Mononuclear cell (primary cell): ENCODE results near the gene CD200. TPM values are rescaled to one million over a fixed set of nuclear protein-coding genes. Genes with fewer than 3 reads are reported as not detected.

ENCODE experiments used
- H3K27me3 ChIP-seq: 2 replicates; pipeline ENCODE4 v1.6.0; 2011; ENCODE audit warnings: low read length, control low read depth; ENCODE audit not compliant: insufficient read depth
- H3K4me1 ChIP-seq: 2 replicates; pipeline ENCODE4 v1.5.1; 2011; ENCODE audit warnings: mild to moderate bottlenecking, low read length, control low read depth; ENCODE audit not compliant: insufficient read depth
- H3K4me3 ChIP-seq: 2 replicates; pipeline ENCODE4 v1.5.1; 2011; ENCODE audit warnings: mild to moderate bottlenecking, low read length, moderate library complexity
- H3K9me3 ChIP-seq: 2 replicates; pipeline ENCODE4 v1.5.1; 2011; ENCODE audit warnings: low read depth, mild to moderate bottlenecking, control low read depth, low read length
- total RNA-seq: library from RNA; depleted of rRNA; stranded (reverse); fragments of >200 nt; gene quantifications from one replicate; pipeline ENCODE4 v1.2.3, GENCODE V29; 2012

Gene CD200
- total RNA-seq, result 6.9 TPM

- H3K27me3 ChIP-seq, result no peaks in the 10 kb centered on the region
- H3K9me3 ChIP-seq, result no peaks in the 10 kb centered on the region
- peaks cover 23% of the 10 kb centered on the region for H3K4me1 ChIP-seq
- H3K4me3 ChIP-seq, result peak within 1 kb of the TSS; percentile 56
Observed at GRCh38 chr3:112333002-112333380, at the start of gene CD200. Gene CD200, plus strand, starts transcription at chr3:112333156. Its CDS starts 57 bp downstream, at chr3:112333213.

DNA sequence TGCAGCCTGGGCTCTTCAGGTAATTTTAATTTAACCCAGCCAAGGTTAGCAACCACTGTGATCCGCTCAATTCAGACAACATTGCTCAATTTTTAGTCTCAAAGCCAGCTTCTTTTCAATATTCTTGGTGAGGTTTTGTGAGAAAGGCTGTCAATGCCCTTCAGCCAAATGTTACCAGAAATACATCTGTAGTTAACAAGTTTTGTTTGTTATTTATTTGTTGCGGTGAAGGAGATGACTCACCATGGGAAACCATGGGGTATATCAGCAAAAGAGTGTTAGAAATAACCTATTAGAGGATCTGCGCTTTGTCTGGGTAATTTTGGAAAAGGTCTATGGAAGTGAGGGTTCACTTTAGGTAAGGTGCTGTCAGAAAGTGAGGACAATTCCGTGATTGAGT is 43.9 kb upstream of the CD200 start:
- H3K9me3 ChIP-seq, result no peaks in the 10 kb centered on the region
- H3K4me3 ChIP-seq, result no peak overlapping the region
- no peaks in the 10 kb centered on the region for H3K4me1 ChIP-seq
- H3K27me3 ChIP-seq, result no peaks in the 10 kb centered on the region

GRCh38 chr3:112293368-112294321 is 39.3 kb upstream of the CD200 start, which contains the start of gene SLC9C1:
Gene SLC9C1, minus strand, starts transcription at chr3:112294216. Its CDS starts 7,425 bp downstream, at chr3:112286791.
- Histone ChIP-seq H3K9me3 (no peaks in the 10 kb centered on the region), H3K4me1 (peaks cover 5% of the 10 kb centered on the region), H3K27me3 (no peaks in the 10 kb centered on the region), H3K4me3 (peak within 1 kb of the TSS; percentile 1)

GRCh38 chr3:112297714-112298113 is 35.2 kb upstream of the CD200 start:
- no peaks in the 10 kb centered on the region for H3K27me3 ChIP-seq
- H3K4me1 ChIP-seq, result peaks cover 10% of the 10 kb centered on the region
- H3K9me3 ChIP-seq, result no peaks in the 10 kb centered on the region
- no peak overlapping the region for H3K4me3 ChIP-seq

DNA sequence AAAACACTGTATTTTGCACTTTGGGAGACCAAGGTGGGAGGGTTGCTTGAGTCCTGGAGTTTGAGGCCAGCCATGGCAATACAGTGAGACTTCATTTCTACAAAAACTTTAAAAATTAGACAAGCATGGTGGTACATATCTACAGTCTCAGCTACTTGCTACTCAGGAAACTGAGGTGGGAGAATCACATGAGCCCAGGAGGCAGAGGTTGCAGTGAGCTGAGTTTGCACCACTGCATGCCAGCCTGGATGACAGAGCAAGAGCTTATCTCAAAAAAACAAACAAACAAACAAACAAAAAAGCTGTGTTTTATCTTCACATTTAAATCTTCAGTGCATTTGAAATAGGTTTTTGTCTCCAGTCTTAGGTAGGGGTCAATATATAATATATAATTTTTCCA is 34.2 kb upstream of the CD200 start:
- Histone ChIP-seq H3K4me3 (no peak overlapping the region), H3K4me1 (peaks cover 21% of the 10 kb centered on the region), H3K27me3 (no peaks in the 10 kb centered on the region), H3K9me3 (no peaks in the 10 kb centered on the region)

GRCh38 chr3:112302150-112302830 is 30.7 kb upstream of the CD200 start:
- no peak overlapping the region for H3K4me3 ChIP-seq
- H3K27me3 ChIP-seq, result no peaks in the 10 kb centered on the region
- no peaks in the 10 kb centered on the region for H3K9me3 ChIP-seq
- H3K4me1 ChIP-seq, result peaks cover 28% of the 10 kb centered on the region

GRCh38 chr3:112302881-112303763 is 29.8 kb upstream of the CD200 start:
- H3K4me3 ChIP-seq, result peak overlapping the region; percentile 39
- H3K4me1 ChIP-seq, result peaks cover 26% of the 10 kb centered on the region
- no peaks in the 10 kb centered on the region for H3K9me3 ChIP-seq
- no peaks in the 10 kb centered on the region for H3K27me3 ChIP-seq

- Histone ChIP-seq H3K9me3 (no peaks in the 10 kb centered on the region), H3K27me3 (no peaks in the 10 kb centered on the region), H3K4me1 (peaks cover 23% of the 10 kb centered on the region), H3K4me3 (peak overlapping the region; percentile 39)
Observed at GRCh38 chr3:112303764-112304325, 29.1 kb upstream of the CD200 start.

DNA sequence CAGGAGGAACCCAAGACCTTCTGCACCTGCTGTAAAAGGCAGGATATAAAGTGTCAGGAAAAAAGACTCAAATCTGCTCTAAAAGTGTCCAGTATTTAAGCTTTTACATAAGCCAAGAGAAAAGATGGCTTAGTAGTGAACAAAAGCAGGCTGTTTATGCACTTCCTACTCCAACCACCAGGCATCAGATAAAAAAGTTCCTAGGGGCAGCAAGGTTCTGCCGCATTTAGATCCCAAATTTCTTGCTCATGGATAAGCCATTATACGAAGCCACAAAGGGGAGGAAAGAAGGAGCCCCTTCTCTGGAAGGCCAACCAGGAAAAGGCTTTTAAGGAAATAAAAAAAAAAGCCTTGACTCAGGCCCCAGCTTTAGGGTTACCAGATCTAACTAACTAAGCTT is 28.3 kb upstream of the CD200 start:
- H3K27me3 ChIP-seq, result no peaks in the 10 kb centered on the region
- no peak overlapping the region for H3K4me3 ChIP-seq
- peaks cover 23% of the 10 kb centered on the region for H3K4me1 ChIP-seq
- H3K9me3 ChIP-seq, result no peaks in the 10 kb centered on the region

- no peaks in the 10 kb centered on the region for H3K9me3 ChIP-seq
- H3K27me3 ChIP-seq, result no peaks in the 10 kb centered on the region
- no peak overlapping the region for H3K4me3 ChIP-seq
- H3K4me1 ChIP-seq, result peaks cover 23% of the 10 kb centered on the region
Observed at GRCh38 chr3:112306825-112307224, 26.1 kb upstream of the CD200 start.

DNA sequence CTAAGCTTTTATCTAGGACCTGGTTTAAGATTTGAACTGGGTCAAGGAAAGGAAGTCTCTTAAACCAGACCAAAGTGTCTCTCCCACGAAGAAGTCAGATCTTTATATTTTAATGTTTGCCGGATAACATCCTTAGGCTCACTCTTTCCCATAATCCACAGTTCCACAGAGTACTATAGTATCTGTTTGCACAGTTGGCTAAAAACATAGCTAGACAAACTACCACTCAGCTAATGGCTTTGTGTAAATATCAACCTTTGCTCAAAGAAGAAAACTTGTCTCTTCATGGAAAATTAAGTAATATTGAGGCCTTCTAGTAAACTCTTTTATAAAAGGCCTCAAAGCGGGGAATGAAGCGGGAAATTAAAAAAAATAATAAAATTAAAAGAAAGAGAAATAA is 25.4 kb upstream of the CD200 start:
- H3K9me3 ChIP-seq, result no peaks in the 10 kb centered on the region
- no peak overlapping the region for H3K4me3 ChIP-seq
- H3K27me3 ChIP-seq, result no peaks in the 10 kb centered on the region
- H3K4me1 ChIP-seq, result peaks cover 22% of the 10 kb centered on the region

- Histone ChIP-seq H3K9me3 (no peaks in the 10 kb centered on the region), H3K27me3 (no peaks in the 10 kb centered on the region), H3K4me3 (no peak overlapping the region), H3K4me1 (peaks cover 14% of the 10 kb centered on the region)
Observed at GRCh38 chr3:112308151-112308911, 24.6 kb upstream of the CD200 start.

DNA sequence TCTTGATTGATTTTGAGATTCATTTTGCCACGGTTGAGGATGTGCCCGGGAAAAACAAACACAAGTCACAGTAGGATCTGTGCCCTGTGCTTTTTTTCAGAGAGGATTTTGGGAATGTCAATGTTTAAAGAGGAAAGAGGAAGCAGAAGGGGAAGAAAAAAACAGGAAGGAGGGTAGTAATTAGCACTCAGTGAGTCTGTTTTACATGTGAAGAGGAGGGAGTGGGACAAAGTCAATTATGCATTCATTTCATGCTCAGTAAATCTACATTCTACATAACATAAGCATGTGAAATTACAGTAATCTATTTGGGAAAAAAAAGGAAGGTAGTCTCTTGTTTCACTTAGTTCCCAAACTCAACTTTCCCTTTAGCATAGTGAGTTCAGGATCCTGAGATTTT is 18.3 kb upstream of the CD200 start:
- Histone ChIP-seq H3K4me3 (no peak overlapping the region), H3K27me3 (no peaks in the 10 kb centered on the region), H3K9me3 (peaks cover 6% of the 10 kb centered on the region), H3K4me1 (no peaks in the 10 kb centered on the region)

DNA sequence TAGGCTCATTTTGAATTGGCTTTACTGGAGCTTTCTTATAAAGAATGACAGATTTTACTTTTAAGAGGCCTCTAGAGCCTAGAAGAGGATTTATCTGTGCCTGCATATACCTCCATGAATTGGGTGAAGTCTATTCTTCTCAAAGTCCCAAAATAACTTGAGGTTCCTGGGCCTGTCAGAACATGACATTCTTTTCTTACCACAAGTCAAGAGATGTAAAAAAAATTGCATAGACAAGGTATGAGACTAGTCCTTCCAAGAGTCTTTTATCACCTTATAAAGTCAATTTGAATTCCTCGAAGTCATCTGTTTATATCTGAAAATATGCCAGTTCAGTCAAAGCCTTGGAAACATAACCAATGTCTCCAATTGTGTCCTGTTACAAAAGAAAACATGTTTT is 17.2 kb upstream of the CD200 start:
- Histone ChIP-seq H3K9me3 (peaks cover 6% of the 10 kb centered on the region), H3K27me3 (no peaks in the 10 kb centered on the region), H3K4me1 (no peaks in the 10 kb centered on the region), H3K4me3 (no peak overlapping the region)
